Lower lobe of right lung (tissue), 2 donors: ENCODE data around the gene SLC35D3. TPM values are rescaled to one million over a fixed set of nuclear protein-coding genes. Genes with fewer than 3 reads are reported as not detected.
"Not testable (repeated sequence)": the region's sequence is repeated elsewhere in the genome, so short reads cannot be mapped to it uniquely, and the experiment has no call there.

ENCODE experiments used
- ATAC-seq, 2 donors: fragments of 200-7000 bp; cut with Tn5 transposase; one replicate each; pipeline ENCODE4 v1.9.1; 2020 to 2022; ENCODE audit warnings: mild to moderate bottlenecking in 2 of 2, moderate library complexity in 2 of 2
- DNase-seq: peaks from one replicate; pipeline ENCODE4 v3.0.0-alpha.2; 2020
- H3K27ac ChIP-seq: fragments of 200-600 bp; one replicate; pipeline ENCODE4 v1.8.0; 2022
- H3K27me3 ChIP-seq: fragments of 200-600 bp; one replicate; pipeline ENCODE4 v1.8.0; 2022; ENCODE audit warnings: low read depth
- H3K36me3 ChIP-seq: fragments of 200-600 bp; one replicate; pipeline ENCODE4 v1.8.0; 2022; ENCODE audit warnings: mild to moderate bottlenecking
- H3K4me1 ChIP-seq: fragments of 200-600 bp; one replicate; pipeline ENCODE4 v1.8.0; 2022
- H3K4me3 ChIP-seq: fragments of 200-600 bp; one replicate; pipeline ENCODE4 v1.8.0; 2022; ENCODE audit warnings: mild to moderate bottlenecking
- H3K9me3 ChIP-seq: fragments of 200-600 bp; one replicate; pipeline ENCODE4 v1.8.0; 2022
- intact Hi-C: fragments of 100-400 bp; cut with DNase I; formaldehyde crosslinking; loops from one replicate; pipeline ENCODE4 v1.11.0; 2022
- total RNA-seq: library from RNA; stranded (reverse); fragmentation: NEBNext Ultra II Directional; extraction: Animal tissue kit (Norgen Biotek cat#: 25700); gene quantifications from one replicate; pipeline ENCODE4 v1.2.1, GENCODE V29; 2021
- TF ChIP-seq, protein P1 (sequence below): fragments of 200-600 bp; IDR thresholded peaks from one replicate; pipeline ENCODE4 v1.8.0; 2022; ENCODE audit warnings: antibody characterized with exemption, mild to moderate bottlenecking
- donor health status: DM: no; HTN: yes; CAD: no; lungs with severe emphysema.

SLC35D3 gene
- total RNA-seq, 1 donor from 2014 or later: not detected

DNA sequence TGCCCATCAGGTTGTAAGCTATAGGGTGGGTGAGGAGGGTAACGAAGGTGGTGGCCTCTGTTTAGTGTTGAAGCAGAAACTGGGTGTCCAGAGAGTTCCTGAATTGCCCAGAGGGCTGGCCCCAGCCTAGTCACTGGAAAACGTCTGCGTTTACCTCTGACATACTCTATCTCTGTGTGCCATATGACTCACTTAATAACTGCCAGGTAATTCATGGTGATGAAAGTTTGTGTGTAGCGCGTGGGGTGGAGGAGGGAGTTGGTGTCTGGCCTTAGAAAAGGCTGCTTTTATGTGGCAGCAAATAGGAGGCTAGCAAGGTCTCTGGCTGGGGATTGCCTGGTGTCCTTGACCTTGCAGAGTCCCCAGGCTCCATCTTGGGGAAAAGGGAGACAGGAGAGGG is 47.3 kb downstream of the SLC35D3 start:
- intact Hi-C loops: no loop called here
- no peak for DNase-seq
- Histone ChIP-seq H3K36me3 (no peaks in the 10 kb centered on the region), H3K27me3 (peaks cover 7% of the 10 kb centered on the region), H3K4me1 (no peaks in the 10 kb centered on the region), H3K27ac (no peak overlapping the region), H3K4me3 (no peak overlapping the region), H3K9me3 (no peaks in the 10 kb centered on the region)
- TF ChIP-seq, protein P1, sequence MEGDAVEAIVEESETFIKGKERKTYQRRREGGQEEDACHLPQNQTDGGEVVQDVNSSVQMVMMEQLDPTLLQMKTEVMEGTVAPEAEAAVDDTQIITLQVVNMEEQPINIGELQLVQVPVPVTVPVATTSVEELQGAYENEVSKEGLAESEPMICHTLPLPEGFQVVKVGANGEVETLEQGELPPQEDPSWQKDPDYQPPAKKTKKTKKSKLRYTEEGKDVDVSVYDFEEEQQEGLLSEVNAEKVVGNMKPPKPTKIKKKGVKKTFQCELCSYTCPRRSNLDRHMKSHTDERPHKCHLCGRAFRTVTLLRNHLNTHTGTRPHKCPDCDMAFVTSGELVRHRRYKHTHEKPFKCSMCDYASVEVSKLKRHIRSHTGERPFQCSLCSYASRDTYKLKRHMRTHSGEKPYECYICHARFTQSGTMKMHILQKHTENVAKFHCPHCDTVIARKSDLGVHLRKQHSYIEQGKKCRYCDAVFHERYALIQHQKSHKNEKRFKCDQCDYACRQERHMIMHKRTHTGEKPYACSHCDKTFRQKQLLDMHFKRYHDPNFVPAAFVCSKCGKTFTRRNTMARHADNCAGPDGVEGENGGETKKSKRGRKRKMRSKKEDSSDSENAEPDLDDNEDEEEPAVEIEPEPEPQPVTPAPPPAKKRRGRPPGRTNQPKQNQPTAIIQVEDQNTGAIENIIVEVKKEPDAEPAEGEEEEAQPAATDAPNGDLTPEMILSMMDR: no peak
- no peak for ATAC-seq

DNA sequence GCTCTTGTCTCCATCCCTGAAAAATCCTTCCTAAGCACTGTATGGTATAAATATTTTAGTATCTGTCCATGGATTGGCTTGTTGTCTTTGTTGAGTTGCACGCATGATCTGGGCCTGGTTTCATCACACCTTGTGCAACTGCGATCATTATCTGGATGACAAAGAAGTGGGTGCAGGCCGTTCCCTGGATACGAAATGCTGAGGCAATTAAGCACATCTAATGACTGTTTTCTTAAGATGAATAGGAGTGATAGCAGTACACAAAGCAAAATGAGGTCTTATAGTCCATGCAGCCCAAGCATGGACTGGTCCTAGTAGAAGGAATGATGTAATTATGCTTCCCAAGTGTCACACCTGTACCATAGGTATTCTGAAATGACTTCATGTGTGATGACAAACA is 47.8 kb downstream of the SLC35D3 start:
- Histone ChIP-seq H3K4me3 (no peak overlapping the region), H3K27me3 (peaks cover 7% of the 10 kb centered on the region), H3K27ac (no peak overlapping the region), H3K4me1 (no peaks in the 10 kb centered on the region), H3K36me3 (no peaks in the 10 kb centered on the region), H3K9me3 (no peaks in the 10 kb centered on the region)
- intact Hi-C loops: no loop called here
- TF ChIP-seq, protein P1: no peak
- no peak for DNase-seq
- no peak for ATAC-seq

DNA sequence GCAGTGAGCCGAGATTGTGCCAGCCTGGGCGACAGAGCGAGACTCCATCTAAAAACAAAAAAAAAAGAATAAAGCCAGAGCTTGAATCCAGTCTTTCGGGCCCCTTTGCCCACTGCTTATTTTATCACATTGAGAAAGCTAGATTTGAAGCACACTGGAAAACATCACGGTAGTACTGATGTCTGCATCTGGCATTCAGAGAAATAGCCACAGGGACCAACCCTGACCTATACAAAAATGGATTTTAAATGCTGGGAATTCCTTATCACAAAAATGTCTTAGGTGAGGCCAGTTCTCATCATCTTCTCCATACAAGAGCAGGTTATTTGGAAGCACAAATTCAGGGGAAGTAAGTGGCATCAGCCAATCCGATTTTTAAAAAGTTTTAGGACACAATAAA is 49.5 kb downstream of the SLC35D3 start:
- no peaks in the 10 kb centered on the region for H3K36me3 ChIP-seq
- H3K27ac ChIP-seq: no peak overlapping the region
- H3K27me3 ChIP-seq: peaks cover 7% of the 10 kb centered on the region
- no peaks in the 10 kb centered on the region for H3K4me1 ChIP-seq
- ATAC-seq (no peak), DNase-seq (no peak)
- H3K9me3 ChIP-seq: no peaks in the 10 kb centered on the region
- intact Hi-C loops: no loop called here
- no peak overlapping the region for H3K4me3 ChIP-seq
- TF ChIP-seq, protein P1: no peak

DNA sequence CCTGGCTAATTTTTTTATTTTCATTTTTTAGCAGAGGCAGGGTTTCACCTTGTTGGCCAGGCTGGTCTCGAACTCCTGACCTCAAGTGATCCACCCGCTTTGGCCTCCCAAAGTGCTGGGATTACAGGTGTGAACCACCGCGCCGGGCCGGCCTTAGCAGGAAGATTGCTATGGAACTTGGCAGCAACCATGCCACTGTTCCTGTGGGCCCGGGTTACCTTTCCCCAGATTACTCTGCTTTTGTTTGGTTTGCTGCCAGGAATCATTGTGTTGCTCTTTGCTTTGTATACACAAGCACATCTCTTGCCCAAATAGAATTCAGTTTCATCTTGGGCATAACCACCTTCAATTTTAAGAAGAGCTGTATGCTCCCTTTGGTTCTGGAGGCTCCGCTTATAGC is 51.7 kb downstream of the SLC35D3 start:
- H3K27me3 ChIP-seq, intact Hi-C loops, DNase-seq, H3K4me1 ChIP-seq, ATAC-seq, H3K27ac ChIP-seq, H3K4me3 ChIP-seq, H3K9me3 ChIP-seq, H3K36me3 ChIP-seq: not testable (repeated sequence)

Other genes starting within 250 kb of the SLC35D3 start
- gene MAP3K5, start 129.8 kb upstream of the SLC35D3 start, total RNA-seq: 32.0 TPM
- gene PEX7, start 99.7 kb upstream of the SLC35D3 start, total RNA-seq: 5.6 TPM
- 10.9 TPM for gene IL20RA, start 122.7 kb downstream of the SLC35D3 start, total RNA-seq